NK-92 (cell line): Measurements from ENCODE around the gene SH3TC1.

Experiments used
- DNase-seq: peaks from one replicate; lab custom pipeline; 2025; ENCODE audit not compliant: unreplicated experiment; lab: John Stamatoyannopoulos, UW

SH3TC1 gene

GRCh38 chr4:8260656-8261111, 61.6 kb downstream of the SH3TC1 start:
- no peak for DNase-seq

DNA sequence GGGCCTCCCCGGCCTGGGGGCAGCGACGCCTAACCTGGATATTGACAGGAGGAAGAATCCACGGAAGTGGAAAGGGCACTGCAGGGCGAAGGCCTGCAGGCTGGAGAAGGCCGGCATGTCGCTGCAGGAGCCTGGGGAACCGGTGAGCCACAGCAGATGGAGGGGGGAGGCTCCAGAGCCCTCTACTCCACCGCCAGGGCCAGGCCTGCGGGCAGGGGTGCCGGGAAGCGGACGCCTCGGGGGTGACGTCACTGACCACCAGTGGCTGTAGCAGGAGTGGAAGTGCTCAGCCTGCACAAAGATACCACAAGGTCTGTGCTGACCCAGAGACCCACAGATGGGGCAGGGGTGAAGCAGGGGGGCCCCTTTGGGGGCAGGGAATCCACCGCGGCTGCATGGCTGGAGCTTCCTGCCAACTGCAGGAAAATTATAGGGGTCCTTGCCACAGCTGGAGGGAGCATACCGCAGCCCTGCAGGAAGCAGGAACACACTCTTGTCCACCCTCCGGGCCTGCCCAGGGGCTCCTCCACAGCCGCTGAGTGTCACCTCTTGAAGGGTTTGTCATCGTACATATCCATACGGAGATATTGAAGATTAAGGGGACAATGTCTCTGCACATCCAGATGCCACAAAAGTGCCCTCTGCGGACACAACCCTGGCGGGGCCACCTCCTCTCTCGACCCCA, 62.9 kb downstream of the SH3TC1 start:
- DNase-seq: no peak

GRCh38 chr4:8262637-8263322, 63.7 kb downstream of the SH3TC1 start:
- no peak for DNase-seq

- DNase-seq: no peak
Measured at GRCh38 chr4:8263397-8263796, 64.3 kb downstream of the SH3TC1 start.

GRCh38 chr4:8264106-8264505, 65.0 kb downstream of the SH3TC1 start:
- DNase-seq: no peak

GRCh38 chr4:8265171-8265929, 66.3 kb downstream of the SH3TC1 start:
- DNase-seq: no peak

- no peak for DNase-seq
Measured at GRCh38 chr4:8266088-8266487, 67.0 kb downstream of the SH3TC1 start.

GRCh38 chr4:8266508-8266907, 67.4 kb downstream of the SH3TC1 start:
- DNase-seq: no peak

GRCh38 chr4:8267077-8267476, 68.0 kb downstream of the SH3TC1 start:
- no peak for DNase-seq

DNA sequence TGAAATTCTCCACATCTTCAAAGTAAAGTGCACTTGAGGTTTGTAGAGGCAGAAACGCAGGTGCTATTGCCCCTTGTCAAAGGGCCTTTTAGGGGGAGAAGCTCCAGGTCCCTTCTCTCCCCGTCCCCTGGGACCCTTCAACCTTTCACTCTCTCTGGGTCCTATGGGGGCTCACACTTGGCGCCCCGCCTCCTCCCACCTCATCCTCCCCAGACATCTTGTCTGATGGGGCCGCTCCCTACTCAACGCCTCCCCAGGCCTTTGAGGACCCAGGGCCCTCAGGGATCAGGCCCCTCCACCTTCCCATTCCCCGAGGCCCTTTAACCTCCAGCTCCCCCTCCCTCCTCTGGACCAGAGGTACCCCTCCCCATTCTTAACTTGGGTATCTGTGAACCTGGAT, 69.1 kb downstream of the SH3TC1 start:
- no peak for DNase-seq

DNA sequence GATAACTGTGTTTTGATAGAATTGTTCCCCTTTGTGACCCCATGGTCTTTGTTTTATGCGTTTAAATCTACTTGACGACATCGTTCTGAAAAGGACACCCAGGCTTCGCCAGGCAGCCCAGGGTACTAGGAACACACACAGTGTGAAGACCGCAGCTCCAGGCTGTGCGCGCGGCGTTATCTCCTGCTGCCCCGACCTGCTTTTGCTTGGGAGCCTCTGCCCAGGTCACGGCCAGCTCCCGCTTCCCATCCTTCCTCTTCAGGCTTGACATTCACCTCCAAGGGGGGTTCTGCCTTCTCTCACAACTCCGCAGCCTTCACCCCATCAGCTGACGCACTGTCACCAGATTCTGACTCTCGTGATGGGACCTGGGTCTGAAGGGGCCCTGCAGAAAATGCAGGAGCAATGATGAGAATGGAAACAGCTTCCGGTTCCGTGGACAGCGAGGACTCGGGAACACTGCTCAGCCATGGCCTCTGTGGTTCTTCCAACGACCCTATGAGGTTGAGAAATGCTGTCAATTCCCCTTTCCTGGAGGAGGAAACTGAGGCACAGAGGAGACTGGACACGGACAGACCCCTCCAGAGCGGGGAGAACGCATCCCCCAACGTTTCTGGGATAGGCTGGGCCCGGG, 69.9 kb downstream of the SH3TC1 start:
- no peak for DNase-seq

- no peak for DNase-seq
Measured at GRCh38 chr4:8269535-8270417, 70.7 kb downstream of the SH3TC1 start, which contains the start of gene HTRA3. Gene HTRA3, plus strand, starts transcription at chr4:8269754. Its CDS starts 215 bp downstream, at chr4:8269969.

- DNase-seq: no peak
Measured at GRCh38 chr4:8270418-8270771, 71.3 kb downstream of the SH3TC1 start.

DNA sequence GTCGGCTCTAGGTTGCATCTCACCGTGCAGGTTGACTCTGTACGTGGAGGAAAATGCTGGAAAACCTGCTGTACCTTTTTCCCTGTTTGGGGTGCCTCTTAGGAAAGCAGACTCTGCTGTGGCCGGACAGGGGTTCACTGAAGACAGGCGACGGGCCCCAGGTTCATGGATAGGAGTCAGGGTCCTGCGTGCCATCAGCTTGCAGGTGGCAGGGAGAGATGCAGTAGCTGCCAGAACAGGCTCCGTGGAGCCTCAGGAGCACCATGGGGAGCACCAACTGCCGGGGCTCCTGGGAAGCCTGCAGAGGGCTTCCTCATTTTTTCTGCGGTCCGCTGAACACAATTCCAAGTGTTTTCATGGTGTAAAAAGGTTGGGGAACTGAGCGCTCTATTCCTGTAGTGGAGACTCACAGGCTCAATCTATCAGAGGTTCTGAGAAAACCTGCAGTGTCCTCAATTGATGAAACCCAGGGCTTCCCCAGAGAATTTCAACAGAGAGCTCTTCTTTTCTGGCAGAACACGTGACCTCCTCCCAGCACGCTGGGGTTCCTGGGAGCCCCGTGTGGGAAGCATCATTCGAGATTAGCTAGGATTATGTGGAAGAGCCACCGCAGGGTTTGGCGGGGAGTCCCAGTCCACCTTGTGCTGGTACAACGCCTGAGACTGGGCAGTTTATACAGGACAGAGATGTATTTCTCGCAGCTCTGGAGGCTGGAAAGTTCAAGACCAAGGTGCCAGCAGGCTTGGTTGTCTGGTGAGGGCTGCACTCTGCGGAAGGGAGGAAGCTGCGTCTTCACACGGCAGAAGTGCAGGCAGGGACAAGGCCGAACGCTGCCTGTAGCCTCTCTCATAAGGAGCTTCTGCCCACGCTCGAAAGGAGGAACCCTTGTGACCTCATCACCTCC, 72.1 kb downstream of the SH3TC1 start:
- no peak for DNase-seq

GRCh38 chr4:8271821-8272220, 72.7 kb downstream of the SH3TC1 start:
- DNase-seq: no peak

DNA sequence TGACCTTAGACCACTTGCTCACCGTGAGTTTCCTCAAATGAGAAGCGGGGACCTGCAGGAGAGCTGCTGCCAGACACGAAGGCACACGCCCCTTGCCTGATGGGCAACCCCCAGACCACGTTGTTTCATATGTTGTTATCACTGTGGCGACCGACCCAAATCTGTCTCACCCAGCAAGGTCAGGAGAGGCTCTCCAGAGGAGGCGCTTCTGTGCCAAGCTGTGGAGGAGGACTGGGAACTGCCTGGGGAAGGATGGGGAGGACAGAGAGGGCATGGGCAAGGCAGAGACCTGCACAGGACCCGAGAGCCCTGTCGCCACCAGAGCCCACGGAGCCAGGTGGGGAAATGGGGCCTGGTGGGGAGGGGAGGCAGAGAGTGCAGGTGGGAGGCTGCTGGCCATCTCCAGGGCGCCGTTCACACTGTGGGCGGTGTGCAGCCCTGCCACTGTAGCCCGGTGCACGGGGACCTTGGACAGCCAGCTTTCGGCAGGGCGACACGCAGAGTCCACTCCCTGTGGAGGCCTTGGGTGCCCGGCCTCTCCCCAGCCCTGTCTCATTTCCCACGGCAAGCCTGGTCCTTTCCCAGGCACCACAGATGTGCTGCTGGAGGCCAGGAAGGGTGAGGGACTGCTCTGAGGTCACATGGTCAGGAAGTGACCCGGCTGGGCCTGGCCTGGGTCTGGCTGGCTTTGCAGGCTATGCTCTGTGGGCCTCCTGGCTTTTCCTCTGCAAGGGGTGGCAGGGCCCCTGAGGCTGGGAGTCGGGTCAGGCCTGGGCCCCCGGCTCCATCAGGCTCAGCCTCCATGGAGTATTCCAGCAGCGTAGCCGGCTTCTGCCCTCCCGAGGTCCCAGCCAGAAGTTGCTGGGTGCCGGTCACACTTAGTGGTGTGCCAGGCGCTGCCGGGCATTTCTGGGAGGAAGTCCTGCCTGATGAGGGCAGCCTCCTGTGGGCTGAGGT, 73.7 kb downstream of the SH3TC1 start:
- DNase-seq: no peak

- no peak for DNase-seq
Measured at GRCh38 chr4:8273450-8273849, 74.4 kb downstream of the SH3TC1 start.

GRCh38 chr4:8274066-8274652, 75.1 kb downstream of the SH3TC1 start:
- DNase-seq: no peak
